Natural killer cell (primary cell): Measurements from ENCODE around the gene PRSS38. TPM values are rescaled to one million over a fixed set of nuclear protein-coding genes. Genes with fewer than 3 reads are reported as not detected.
A peak's percentile ranks its signal among the peaks of the same experiment; 100 is the strongest.

Source experiments
- ATAC-seq, 3 donors: fragments of 150-1000 bp in 2 of 3; fragments of 200-7000 bp in 1 of 3; cut with Tn5 transposase; 1 replicate in 1 of 3; 2 replicates in 2 of 3; pipeline ENCODE4 v1.10.0; 2021; ENCODE audit warnings: mild to moderate bottlenecking in 2 of 3, moderate library complexity in 2 of 3
- DNase-seq, 2 donors: peaks; one replicate each; pipeline versions ENCODE4 v3.0.0 to v3.0.0-alpha.2; 2013 to 2021; ENCODE audit warnings: mixed read lengths in 1 of 2
- H3K27ac ChIP-seq: one replicate; pipeline ENCODE4 v1.5.1; 2013; ENCODE audit warnings: mild to moderate bottlenecking, low read length
- H3K27me3 ChIP-seq: one replicate; pipeline ENCODE4 v1.6.1; 2013; ENCODE audit warnings: low read length; ENCODE audit not compliant: control insufficient read depth, insufficient read depth
- H3K36me3 ChIP-seq: one replicate; pipeline ENCODE4 v1.6.1; 2013; ENCODE audit warnings: low read length; ENCODE audit not compliant: control insufficient read depth, insufficient read depth
- H3K4me1 ChIP-seq: one replicate; pipeline ENCODE4 v1.6.1; 2013; ENCODE audit warnings: low read length; ENCODE audit not compliant: control insufficient read depth, insufficient read depth
- H3K4me3 ChIP-seq: one replicate; pipeline ENCODE4 v1.5.1; 2013; ENCODE audit warnings: low read length
- H3K9me3 ChIP-seq: one replicate; pipeline ENCODE4 v1.6.1; 2013; ENCODE audit warnings: low read length; ENCODE audit not compliant: control insufficient read depth, insufficient read depth
- H3K27ac Mint-ChIP-seq, 2 donors: one replicate each; pipeline ENCODE4 v1.8.0; 2022; ENCODE audit warnings: mild to moderate bottlenecking in 2 of 2, mixed read lengths in 2 of 2, moderate library complexity in 1 of 2
- H3K27me3 Mint-ChIP-seq, 2 donors: one replicate each; pipeline ENCODE4 v1.8.0; 2022; ENCODE audit warnings: low read depth in 2 of 2, mixed read lengths in 2 of 2
- H3K36me3 Mint-ChIP-seq: one replicate; pipeline ENCODE4 v1.8.0; 2022; ENCODE audit warnings: mixed read lengths
- H3K4me1 Mint-ChIP-seq, 2 donors: one replicate each; pipeline ENCODE4 v1.8.0; 2022; ENCODE audit warnings: mixed read lengths in 2 of 2
- H3K4me3 Mint-ChIP-seq: one replicate; pipeline ENCODE4 v1.8.0; 2022; ENCODE audit warnings: mild to moderate bottlenecking, moderate library complexity, mixed read lengths
- H3K9me3 Mint-ChIP-seq, 2 donors: one replicate each; pipeline ENCODE4 v1.8.0; 2022; ENCODE audit warnings: mixed read lengths in 2 of 2
- WGBS: methylation state at CpG from one replicate; pipeline ENCODE4 v1.1.7; 2013; ENCODE audit warnings: missing lambda C conversion rate; ENCODE audit not compliant: insufficient coverage; 5-methylcytosine and 5-hydroxymethylcytosine counted together
- intact Hi-C: fragments of 100-400 bp; cut with micrococcal nuclease; formaldehyde crosslinking; loops from one replicate; pipeline ENCODE4 v1.14.2; 2022
- total RNA-seq, 4 donors: library from RNA; stranded (reverse); fragments of 120-200 nt in 1 of 4; gene quantifications; one replicate each; pipeline versions ENCODE4 v1.2.3 to v1.2.4, GENCODE V29; 2013 to 2022
- TF ChIP-seq, protein P1 (sequence below): fragments of 200-600 bp; IDR thresholded peaks from one replicate; pipeline ENCODE4 v1.8.0; 2022; ENCODE audit warnings: antibody characterized with exemption

The PRSS38 gene
- total RNA-seq, 3 donors from 2014 or later (not counting 1 experiment from before 2014, with no cell fraction given): not detected

DNA sequence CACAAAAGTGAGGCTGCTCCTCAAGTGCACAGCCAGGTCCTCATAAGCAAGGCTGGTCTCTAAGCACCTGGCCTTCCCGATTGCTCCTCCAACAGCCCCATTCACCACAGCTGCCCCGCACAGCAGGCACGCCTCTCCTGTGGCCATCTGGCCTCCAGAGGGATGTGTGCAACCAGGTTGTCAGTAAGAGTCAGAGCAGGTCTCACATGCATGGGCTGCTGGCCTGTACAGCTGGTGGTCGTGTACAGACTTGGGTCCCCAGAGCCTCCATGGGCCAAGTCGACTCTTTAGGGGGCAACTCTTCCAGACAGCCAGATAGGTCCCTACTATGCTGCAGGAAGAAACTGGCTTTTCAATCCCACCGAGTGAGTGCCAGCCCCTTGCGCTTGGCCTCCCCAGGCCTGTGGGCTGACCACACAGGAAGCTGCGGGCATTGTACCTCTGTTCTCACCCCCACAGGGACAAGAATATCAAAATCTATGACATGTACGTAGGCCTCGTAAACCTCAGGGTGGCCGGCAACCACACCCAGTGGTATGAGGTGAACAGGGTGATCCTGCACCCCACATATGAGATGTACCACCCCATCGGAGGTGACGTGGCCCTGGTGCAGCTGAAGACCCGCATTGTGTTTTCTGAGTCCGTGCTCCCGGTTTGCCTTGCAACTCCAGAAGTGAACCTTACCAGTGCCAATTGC is 1.4 kb downstream of the PRSS38 start:
- Histone ChIP-seq H3K4me3 (no peak overlapping the region), H3K27me3 (peaks cover 25% of the 10 kb centered on the region), H3K4me1 (peaks cover 18% of the 10 kb centered on the region), H3K9me3 (peaks cover 16% of the 10 kb centered on the region), H3K27ac (no peak overlapping the region), H3K36me3 (no peaks in the 10 kb centered on the region)
- Mint-ChIP-seq H3K9me3 (peaks cover 4 to 10% of the 10 kb centered on the region in 2 donors), H3K4me3 (peak overlapping the region; percentile 56), H3K27me3 (peaks cover 28 to 49% of the 10 kb centered on the region in 2 donors), H3K36me3 (peaks cover 25% of the 10 kb centered on the region), H3K4me1 (peaks cover 13 to 16% of the 10 kb centered on the region in 2 donors), H3K27ac (peak overlapping the region in 1 of 2 donors; percentile 58)
- intact Hi-C loops: no loop called here
- TF ChIP-seq, protein P1, sequence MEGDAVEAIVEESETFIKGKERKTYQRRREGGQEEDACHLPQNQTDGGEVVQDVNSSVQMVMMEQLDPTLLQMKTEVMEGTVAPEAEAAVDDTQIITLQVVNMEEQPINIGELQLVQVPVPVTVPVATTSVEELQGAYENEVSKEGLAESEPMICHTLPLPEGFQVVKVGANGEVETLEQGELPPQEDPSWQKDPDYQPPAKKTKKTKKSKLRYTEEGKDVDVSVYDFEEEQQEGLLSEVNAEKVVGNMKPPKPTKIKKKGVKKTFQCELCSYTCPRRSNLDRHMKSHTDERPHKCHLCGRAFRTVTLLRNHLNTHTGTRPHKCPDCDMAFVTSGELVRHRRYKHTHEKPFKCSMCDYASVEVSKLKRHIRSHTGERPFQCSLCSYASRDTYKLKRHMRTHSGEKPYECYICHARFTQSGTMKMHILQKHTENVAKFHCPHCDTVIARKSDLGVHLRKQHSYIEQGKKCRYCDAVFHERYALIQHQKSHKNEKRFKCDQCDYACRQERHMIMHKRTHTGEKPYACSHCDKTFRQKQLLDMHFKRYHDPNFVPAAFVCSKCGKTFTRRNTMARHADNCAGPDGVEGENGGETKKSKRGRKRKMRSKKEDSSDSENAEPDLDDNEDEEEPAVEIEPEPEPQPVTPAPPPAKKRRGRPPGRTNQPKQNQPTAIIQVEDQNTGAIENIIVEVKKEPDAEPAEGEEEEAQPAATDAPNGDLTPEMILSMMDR: no peak
- ATAC-seq (peak; percentile 71 to 91 (median 80)), DNase-seq (peak; percentile 25 to 47)
- 41% methylated on average over 16 of the region's 16 CpGs for WGBS

DNA sequence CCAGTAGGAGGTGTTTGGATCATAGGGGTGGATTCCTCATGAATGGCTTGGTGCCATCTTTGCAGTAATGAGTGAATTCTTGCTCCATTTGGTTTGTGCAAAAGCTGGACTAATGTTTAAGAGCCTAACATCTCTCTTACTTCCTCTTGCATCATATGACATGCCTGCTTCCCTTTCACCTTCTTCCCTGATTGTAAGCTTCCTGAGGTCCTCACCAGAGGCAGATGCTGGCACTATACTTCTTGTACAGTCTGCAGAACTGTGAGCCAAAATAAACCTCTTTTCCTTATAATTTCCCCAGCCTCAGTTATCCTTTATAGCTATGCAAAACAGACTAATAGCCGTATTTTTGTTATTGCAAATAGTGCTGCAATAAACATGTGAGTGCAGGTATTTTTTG is 8.1 kb downstream of the PRSS38 start:
- H3K36me3 Mint-ChIP-seq: peaks cover 13% of the 10 kb centered on the region
- ATAC-seq: no peak
- intact Hi-C loops: no loop called here
- peaks cover 4% of the 10 kb centered on the region for H3K4me1 ChIP-seq
- H3K27me3 Mint-ChIP-seq: peaks cover 49 to 64% of the 10 kb centered on the region in 2 donors
- H3K4me3 ChIP-seq: no peak overlapping the region
- H3K27me3 ChIP-seq: peaks cover 39% of the 10 kb centered on the region
- no peak overlapping the region for H3K4me3 Mint-ChIP-seq
- H3K27ac ChIP-seq: no peak overlapping the region
- H3K4me1 Mint-ChIP-seq: peaks cover 4 to 6% of the 10 kb centered on the region in 2 donors
- TF ChIP-seq, protein P1: no peak
- peaks cover 4 to 9% of the 10 kb centered on the region in 2 donors for H3K9me3 Mint-ChIP-seq
- peaks cover 3% of the 10 kb centered on the region for H3K9me3 ChIP-seq
- no peaks in the 10 kb centered on the region for H3K36me3 ChIP-seq
- no peak overlapping the region for H3K27ac Mint-ChIP-seq
- WGBS: no CpG with 5 or more reads among the region's 1 CpG
- DNase-seq: no peak

DNA sequence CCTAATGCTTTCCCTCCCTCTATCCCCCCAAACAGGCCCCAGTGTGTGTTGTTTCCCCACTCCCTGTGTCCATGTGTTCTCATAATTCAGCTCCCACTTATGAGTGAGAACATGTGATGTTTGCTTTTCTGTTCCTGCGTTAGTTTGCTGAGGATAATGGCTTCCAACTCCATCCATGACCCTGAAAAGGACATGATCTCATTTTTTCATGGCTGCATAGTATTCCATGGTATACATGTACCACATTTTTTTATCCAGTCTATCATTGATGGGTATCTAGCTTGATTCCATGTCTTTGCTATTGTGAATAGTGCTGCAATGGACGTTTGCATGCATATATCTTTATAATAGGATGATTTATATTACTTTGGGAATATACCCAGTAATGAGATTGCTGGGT is 8.7 kb downstream of the PRSS38 start:
- no peak overlapping the region for H3K27ac ChIP-seq
- Mint-ChIP-seq H3K4me1 (peaks cover 8 to 11% of the 10 kb centered on the region in 2 donors), H3K36me3 (peaks cover 13% of the 10 kb centered on the region), H3K4me3 (no peak overlapping the region), H3K9me3 (peaks cover 4 to 9% of the 10 kb centered on the region in 2 donors), H3K27me3 (peaks cover 51 to 59% of the 10 kb centered on the region in 2 donors), H3K27ac (no peak overlapping the region)
- TF ChIP-seq, protein P1: no peak
- no peak for DNase-seq
- no peak for ATAC-seq
- intact Hi-C loops: no loop called here
- peaks cover 9% of the 10 kb centered on the region for H3K4me1 ChIP-seq
- WGBS: 100% methylated on average over 1 of the region's 2 CpGs
- peaks cover 37% of the 10 kb centered on the region for H3K27me3 ChIP-seq
- H3K4me3 ChIP-seq: no peak overlapping the region
- H3K9me3 ChIP-seq: peaks cover 9% of the 10 kb centered on the region
- no peaks in the 10 kb centered on the region for H3K36me3 ChIP-seq
